ENCODE results near the gene SGTA.

SGTA gene

DNA sequence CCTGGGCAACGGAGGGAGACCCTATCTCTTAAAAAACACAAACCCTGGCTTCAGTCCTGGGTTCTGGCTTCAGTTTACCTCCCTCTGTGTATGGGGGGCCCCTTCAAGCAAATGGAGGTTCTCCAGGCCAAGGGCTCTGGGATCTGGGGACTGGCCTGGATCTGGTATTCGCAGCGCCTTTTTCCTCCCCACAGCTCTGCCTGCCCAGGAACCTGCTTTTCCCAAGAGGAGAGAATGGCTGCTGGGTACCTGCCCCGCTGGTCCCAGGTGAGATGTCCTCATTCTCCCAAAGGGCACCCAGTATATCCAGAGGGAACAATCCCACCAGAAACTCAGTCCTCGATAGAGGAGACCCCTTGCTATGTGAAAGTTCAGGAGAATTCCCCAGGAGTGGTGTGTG lies 39.8 kb upstream of the SGTA start (continued):
- TF ChIP-seq, protein P1, sequence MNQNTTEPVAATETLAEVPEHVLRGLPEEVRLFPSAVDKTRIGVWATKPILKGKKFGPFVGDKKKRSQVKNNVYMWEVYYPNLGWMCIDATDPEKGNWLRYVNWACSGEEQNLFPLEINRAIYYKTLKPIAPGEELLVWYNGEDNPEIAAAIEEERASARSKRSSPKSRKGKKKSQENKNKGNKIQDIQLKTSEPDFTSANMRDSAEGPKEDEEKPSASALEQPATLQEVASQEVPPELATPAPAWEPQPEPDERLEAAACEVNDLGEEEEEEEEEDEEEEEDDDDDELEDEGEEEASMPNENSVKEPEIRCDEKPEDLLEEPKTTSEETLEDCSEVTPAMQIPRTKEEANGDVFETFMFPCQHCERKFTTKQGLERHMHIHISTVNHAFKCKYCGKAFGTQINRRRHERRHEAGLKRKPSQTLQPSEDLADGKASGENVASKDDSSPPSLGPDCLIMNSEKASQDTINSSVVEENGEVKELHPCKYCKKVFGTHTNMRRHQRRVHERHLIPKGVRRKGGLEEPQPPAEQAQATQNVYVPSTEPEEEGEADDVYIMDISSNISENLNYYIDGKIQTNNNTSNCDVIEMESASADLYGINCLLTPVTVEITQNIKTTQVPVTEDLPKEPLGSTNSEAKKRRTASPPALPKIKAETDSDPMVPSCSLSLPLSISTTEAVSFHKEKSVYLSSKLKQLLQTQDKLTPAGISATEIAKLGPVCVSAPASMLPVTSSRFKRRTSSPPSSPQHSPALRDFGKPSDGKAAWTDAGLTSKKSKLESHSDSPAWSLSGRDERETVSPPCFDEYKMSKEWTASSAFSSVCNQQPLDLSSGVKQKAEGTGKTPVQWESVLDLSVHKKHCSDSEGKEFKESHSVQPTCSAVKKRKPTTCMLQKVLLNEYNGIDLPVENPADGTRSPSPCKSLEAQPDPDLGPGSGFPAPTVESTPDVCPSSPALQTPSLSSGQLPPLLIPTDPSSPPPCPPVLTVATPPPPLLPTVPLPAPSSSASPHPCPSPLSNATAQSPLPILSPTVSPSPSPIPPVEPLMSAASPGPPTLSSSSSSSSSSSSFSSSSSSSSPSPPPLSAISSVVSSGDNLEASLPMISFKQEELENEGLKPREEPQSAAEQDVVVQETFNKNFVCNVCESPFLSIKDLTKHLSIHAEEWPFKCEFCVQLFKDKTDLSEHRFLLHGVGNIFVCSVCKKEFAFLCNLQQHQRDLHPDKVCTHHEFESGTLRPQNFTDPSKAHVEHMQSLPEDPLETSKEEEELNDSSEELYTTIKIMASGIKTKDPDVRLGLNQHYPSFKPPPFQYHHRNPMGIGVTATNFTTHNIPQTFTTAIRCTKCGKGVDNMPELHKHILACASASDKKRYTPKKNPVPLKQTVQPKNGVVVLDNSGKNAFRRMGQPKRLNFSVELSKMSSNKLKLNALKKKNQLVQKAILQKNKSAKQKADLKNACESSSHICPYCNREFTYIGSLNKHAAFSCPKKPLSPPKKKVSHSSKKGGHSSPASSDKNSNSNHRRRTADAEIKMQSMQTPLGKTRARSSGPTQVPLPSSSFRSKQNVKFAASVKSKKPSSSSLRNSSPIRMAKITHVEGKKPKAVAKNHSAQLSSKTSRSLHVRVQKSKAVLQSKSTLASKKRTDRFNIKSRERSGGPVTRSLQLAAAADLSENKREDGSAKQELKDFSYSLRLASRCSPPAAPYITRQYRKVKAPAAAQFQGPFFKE (tag by site-specific recombination; IDR thresholded peaks at IDR 0.05; ENCODE audit: borderline replicate concordance): no peak
- TF ChIP-seq SP3 (tag by site-specific recombination; IDR thresholded peaks at IDR 0.05) (no peak), HOXA7 (CRISPR knock-in tag; IDR thresholded peaks at IDR 0.05; ENCODE audit: borderline replicate concordance) (no peak), YY1 (tag by site-specific recombination; IDR thresholded peaks at IDR 0.05) (no peak), ZNF510 (tag by site-specific recombination; IDR thresholded peaks at IDR 0.05; ENCODE audit: insufficient replicate concordance) (no peak), YY2 (tag by site-specific recombination; IDR thresholded peaks at IDR 0.05) (no peak)
- TF ChIP-seq, protein P2, sequence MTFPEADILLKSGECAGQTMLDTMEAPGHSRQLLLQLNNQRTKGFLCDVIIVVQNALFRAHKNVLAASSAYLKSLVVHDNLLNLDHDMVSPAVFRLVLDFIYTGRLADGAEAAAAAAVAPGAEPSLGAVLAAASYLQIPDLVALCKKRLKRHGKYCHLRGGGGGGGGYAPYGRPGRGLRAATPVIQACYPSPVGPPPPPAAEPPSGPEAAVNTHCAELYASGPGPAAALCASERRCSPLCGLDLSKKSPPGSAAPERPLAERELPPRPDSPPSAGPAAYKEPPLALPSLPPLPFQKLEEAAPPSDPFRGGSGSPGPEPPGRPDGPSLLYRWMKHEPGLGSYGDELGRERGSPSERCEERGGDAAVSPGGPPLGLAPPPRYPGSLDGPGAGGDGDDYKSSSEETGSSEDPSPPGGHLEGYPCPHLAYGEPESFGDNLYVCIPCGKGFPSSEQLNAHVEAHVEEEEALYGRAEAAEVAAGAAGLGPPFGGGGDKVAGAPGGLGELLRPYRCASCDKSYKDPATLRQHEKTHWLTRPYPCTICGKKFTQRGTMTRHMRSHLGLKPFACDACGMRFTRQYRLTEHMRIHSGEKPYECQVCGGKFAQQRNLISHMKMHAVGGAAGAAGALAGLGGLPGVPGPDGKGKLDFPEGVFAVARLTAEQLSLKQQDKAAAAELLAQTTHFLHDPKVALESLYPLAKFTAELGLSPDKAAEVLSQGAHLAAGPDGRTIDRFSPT (tag by site-specific recombination; IDR thresholded peaks at IDR 0.05): no peak
- TF ChIP-seq, protein P3, sequence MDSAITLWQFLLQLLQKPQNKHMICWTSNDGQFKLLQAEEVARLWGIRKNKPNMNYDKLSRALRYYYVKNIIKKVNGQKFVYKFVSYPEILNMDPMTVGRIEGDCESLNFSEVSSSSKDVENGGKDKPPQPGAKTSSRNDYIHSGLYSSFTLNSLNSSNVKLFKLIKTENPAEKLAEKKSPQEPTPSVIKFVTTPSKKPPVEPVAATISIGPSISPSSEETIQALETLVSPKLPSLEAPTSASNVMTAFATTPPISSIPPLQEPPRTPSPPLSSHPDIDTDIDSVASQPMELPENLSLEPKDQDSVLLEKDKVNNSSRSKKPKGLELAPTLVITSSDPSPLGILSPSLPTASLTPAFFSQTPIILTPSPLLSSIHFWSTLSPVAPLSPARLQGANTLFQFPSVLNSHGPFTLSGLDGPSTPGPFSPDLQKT (IDR thresholded peaks at IDR 0.05; ENCODE audit: borderline replicate concordance, low read depth, low read length): no peak
- TF ChIP-seq, protein P4, sequence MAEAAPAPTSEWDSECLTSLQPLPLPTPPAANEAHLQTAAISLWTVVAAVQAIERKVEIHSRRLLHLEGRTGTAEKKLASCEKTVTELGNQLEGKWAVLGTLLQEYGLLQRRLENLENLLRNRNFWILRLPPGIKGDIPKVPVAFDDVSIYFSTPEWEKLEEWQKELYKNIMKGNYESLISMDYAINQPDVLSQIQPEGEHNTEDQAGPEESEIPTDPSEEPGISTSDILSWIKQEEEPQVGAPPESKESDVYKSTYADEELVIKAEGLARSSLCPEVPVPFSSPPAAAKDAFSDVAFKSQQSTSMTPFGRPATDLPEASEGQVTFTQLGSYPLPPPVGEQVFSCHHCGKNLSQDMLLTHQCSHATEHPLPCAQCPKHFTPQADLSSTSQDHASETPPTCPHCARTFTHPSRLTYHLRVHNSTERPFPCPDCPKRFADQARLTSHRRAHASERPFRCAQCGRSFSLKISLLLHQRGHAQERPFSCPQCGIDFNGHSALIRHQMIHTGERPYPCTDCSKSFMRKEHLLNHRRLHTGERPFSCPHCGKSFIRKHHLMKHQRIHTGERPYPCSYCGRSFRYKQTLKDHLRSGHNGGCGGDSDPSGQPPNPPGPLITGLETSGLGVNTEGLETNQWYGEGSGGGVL (tag by site-specific recombination; IDR thresholded peaks at IDR 0.05): no peak

DNA sequence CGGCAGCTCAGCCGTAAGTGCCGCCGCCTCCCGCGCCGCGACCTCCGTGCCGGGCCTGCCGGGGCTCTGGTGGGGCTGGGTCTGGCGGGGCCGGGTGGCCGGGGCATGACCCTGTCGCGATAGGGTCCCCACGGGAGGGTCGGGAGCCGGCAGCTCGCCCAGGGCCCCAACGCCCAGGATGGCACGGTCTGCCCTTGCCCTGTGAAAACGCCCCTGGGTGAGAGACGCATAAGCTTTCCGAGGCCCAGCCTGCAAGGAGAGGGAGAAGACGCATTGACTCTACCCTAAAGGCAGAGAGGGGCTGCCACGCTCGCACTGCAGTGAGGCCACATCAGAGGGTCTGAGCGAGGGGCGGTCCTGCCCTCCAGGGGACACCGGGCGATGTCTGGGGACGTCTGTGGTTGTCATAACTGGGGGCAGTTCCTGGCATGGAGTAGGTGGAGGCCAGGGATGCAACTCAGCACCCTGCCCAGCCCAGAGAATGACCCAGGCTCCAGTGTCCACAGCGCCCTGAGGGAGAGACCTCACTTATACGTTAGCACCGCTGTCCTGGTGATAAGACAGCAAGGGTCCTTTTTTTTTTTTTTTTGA lies 37.1 kb upstream of the SGTA start:
- Histone ChIP-seq H3K9me3 (ENCODE audit: control insufficient read depth, insufficient read depth, low read depth, low read length) (no peaks in the 10 kb centered on the region), H3K4me3 (ENCODE audit: low read depth, low read length) (peak overlapping the region; percentile 69), H3K4me1 (ENCODE audit: control insufficient read depth, insufficient read depth, low read length) (no peaks in the 10 kb centered on the region), H3K27ac (ENCODE audit: extremely low read depth, low read depth, low read length) (peak overlapping the region; percentile 43; the same call in 1 of the 2 replicates), H3K36me3 (ENCODE audit: control insufficient read depth in 2 of 2, insufficient read depth in 1 of 2, low read length in 2 of 2) (peaks cover 0 to 21% of the 10 kb centered on the region in 2 experiments; a peak in 2 of 3 replicates)
- CTCF ChIA-PET: interaction anchor here (0.6 to 1.5 kb wide), 10 partner anchors 21 to 1460 kb away, joined by 3 to 7 read pairs (median 4); partner anchors contain the start of genes SGTA and THOP1
- POLR2A ChIA-PET: interaction anchor here (1.0 to 1.2 kb wide), 4 partner anchors 21 to 130 kb away, joined by 3 to 5 read pairs (median 4); partner anchors contain the start of genes SGTA, ZNF555 and ZNF57
- TF ChIP-seq ZNF223 (tag by site-specific recombination; IDR thresholded peaks at IDR 0.05) (no peak), ZNF610 (tag by site-specific recombination; IDR thresholded peaks at IDR 0.05; ENCODE audit: borderline replicate concordance) (no peak), ZNF48 (tag by site-specific recombination; IDR thresholded peaks at IDR 0.05) (no peak), ZNF768 (tag by site-specific recombination; IDR thresholded peaks at IDR 0.05) (no peak), ZBTB48 (tag by site-specific recombination; IDR thresholded peaks at IDR 0.05) (peak; percentile 27), ZNF335 (tag by site-specific recombination; conservative IDR thresholded peaks at IDR 0.05) (peak; percentile 66; the same call in 1 of the 2 replicates), ZNF121 (tag by site-specific recombination; IDR thresholded peaks at IDR 0.05) (no peak), ZNF169 (tag by site-specific recombination; IDR thresholded peaks at IDR 0.05) (no peak)
- TF ChIP-seq, protein P5, sequence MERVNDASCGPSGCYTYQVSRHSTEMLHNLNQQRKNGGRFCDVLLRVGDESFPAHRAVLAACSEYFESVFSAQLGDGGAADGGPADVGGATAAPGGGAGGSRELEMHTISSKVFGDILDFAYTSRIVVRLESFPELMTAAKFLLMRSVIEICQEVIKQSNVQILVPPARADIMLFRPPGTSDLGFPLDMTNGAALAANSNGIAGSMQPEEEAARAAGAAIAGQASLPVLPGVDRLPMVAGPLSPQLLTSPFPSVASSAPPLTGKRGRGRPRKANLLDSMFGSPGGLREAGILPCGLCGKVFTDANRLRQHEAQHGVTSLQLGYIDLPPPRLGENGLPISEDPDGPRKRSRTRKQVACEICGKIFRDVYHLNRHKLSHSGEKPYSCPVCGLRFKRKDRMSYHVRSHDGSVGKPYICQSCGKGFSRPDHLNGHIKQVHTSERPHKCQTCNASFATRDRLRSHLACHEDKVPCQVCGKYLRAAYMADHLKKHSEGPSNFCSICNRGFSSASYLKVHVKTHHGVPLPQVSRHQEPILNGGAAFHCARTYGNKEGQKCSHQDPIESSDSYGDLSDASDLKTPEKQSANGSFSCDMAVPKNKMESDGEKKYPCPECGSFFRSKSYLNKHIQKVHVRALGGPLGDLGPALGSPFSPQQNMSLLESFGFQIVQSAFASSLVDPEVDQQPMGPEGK (tag by site-specific recombination; IDR thresholded peaks at IDR 0.05): 0 out of 2 replicates have a peak, but pooled peaks have one; percentile 9
- TF ChIP-seq, protein P6, sequence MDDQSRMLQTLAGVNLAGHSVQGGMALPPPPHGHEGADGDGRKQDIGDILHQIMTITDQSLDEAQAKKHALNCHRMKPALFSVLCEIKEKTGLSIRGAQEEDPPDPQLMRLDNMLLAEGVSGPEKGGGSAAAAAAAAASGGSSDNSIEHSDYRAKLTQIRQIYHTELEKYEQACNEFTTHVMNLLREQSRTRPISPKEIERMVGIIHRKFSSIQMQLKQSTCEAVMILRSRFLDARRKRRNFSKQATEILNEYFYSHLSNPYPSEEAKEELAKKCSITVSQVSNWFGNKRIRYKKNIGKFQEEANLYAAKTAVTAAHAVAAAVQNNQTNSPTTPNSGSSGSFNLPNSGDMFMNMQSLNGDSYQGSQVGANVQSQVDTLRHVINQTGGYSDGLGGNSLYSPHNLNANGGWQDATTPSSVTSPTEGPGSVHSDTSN (CRISPR knock-in tag; IDR thresholded peaks at IDR 0.05): no peak
